ENCODE results near the gene TAX1BP1.

DNA sequence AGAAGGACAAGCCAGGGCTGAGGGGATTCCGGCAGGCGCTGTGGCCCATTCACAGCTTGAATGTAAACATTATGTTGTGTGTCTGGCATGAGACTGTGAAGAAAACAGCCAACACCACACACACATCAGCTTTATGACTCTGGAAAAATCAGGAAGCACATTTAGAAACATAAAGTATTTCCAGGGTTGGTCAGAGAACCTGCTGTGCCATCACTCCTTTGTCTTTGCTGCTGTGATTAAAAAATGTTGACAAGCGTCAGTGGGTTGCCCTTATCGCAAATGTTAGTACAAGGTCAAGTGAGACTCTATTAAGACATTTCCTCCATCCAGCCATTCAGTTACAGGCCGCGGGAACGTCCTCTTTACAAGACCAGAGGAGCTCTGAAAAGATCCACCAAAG, 95.4 kb downstream of the TAX1BP1 start:
- TF ChIP-seq JUN (CRISPR knock-in tag; IDR thresholded peaks at IDR 0.05) (no peak), ETV6 (CRISPR knock-in tag; IDR thresholded peaks at IDR 0.05) (no peak), FOXJ3 (CRISPR knock-in tag; IDR thresholded peaks at IDR 0.05; ENCODE audit: borderline replicate concordance) (no peak), ZNF138 (CRISPR knock-in tag; conservative IDR thresholded peaks at IDR 0.05) (no peak), ZNF121 (CRISPR knock-in tag; IDR thresholded peaks at IDR 0.05) (no peak), NR3C1 (CRISPR knock-in tag; conservative IDR thresholded peaks at IDR 0.05; ENCODE audit: low read depth) (no peak), HMGXB4 (CRISPR knock-in tag; IDR thresholded peaks at IDR 0.05) (no peak), CREB1 (CRISPR knock-in tag; IDR thresholded peaks at IDR 0.05) (no peak), ATF1 (CRISPR knock-in tag; IDR thresholded peaks at IDR 0.05) (no peak), NR2C2 (CRISPR knock-in tag; IDR thresholded peaks at IDR 0.05) (no peak), ZNF396 (CRISPR knock-in tag; IDR thresholded peaks at IDR 0.05; ENCODE audit: borderline replicate concordance) (no peak)
- TF ChIP-seq, protein P1, sequence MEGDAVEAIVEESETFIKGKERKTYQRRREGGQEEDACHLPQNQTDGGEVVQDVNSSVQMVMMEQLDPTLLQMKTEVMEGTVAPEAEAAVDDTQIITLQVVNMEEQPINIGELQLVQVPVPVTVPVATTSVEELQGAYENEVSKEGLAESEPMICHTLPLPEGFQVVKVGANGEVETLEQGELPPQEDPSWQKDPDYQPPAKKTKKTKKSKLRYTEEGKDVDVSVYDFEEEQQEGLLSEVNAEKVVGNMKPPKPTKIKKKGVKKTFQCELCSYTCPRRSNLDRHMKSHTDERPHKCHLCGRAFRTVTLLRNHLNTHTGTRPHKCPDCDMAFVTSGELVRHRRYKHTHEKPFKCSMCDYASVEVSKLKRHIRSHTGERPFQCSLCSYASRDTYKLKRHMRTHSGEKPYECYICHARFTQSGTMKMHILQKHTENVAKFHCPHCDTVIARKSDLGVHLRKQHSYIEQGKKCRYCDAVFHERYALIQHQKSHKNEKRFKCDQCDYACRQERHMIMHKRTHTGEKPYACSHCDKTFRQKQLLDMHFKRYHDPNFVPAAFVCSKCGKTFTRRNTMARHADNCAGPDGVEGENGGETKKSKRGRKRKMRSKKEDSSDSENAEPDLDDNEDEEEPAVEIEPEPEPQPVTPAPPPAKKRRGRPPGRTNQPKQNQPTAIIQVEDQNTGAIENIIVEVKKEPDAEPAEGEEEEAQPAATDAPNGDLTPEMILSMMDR (IDR thresholded peaks at IDR 0.05): no peak
- TF ChIP-seq, protein P2, sequence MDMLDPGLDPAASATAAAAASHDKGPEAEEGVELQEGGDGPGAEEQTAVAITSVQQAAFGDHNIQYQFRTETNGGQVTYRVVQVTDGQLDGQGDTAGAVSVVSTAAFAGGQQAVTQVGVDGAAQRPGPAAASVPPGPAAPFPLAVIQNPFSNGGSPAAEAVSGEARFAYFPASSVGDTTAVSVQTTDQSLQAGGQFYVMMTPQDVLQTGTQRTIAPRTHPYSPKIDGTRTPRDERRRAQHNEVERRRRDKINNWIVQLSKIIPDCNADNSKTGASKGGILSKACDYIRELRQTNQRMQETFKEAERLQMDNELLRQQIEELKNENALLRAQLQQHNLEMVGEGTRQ (CRISPR knock-in tag; IDR thresholded peaks at IDR 0.05): no peak
- TF ChIP-seq, protein P3, sequence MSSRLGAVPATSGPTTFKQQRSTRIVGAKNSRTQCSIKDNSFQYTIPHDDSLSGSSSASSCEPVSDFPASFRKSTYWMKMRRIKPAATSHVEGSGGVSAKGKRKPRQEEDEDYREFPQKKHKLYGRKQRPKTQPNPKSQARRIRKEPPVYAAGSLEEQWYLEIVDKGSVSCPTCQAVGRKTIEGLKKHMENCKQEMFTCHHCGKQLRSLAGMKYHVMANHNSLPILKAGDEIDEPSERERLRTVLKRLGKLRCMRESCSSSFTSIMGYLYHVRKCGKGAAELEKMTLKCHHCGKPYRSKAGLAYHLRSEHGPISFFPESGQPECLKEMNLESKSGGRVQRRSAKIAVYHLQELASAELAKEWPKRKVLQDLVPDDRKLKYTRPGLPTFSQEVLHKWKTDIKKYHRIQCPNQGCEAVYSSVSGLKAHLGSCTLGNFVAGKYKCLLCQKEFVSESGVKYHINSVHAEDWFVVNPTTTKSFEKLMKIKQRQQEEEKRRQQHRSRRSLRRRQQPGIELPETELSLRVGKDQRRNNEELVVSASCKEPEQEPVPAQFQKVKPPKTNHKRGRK (CRISPR knock-in tag; IDR thresholded peaks at IDR 0.05; ENCODE audit: borderline replicate concordance): no peak
